ENCODE measurements around the gene CSF3R. TPM values are rescaled to one million over a fixed set of nuclear protein-coding genes. Genes with fewer than 3 reads are reported as not detected.
A peak's percentile ranks its signal among the peaks of the same experiment; 100 is the strongest.

Gene CSF3R
- total and polyA plus RNA-seq, 2 of the 4 experiments (the other 2 are of a cell fraction): not detected

- DNase-seq: peak; percentile 95
- Histone ChIP-seq H3K23ac (ENCODE audit: low read depth, low read length) (peak within 1 kb of the TSS; percentile 69), H3K27me3 (ENCODE audit: control insufficient read depth, insufficient read depth, low read length) (no peaks in the 10 kb centered on the region), H2AK9ac (replicated peaks; ENCODE audit: low read depth, low read length, poor library complexity) (peak within 1 kb of the TSS; percentile 95), H3K9ac (ENCODE audit: low read depth, low read length) (peak within 1 kb of the TSS; percentile 88), H3K4me1 (ENCODE audit: control insufficient read depth, insufficient read depth, low read length) (peaks cover 2% of the 10 kb centered on the region; the same call in 1 of the 2 replicates), H4K8ac (ENCODE audit: low read depth in 2 of 2, low read length in 2 of 2) (peak within 1 kb of the TSS; percentile 92 to 99), H3K36me3 (ENCODE audit: control insufficient read depth, insufficient read depth, low read length) (peaks cover 6% of the 10 kb centered on the region), H2AK5ac (ENCODE audit: low read depth, low read length) (peak within 1 kb of the TSS; percentile 32), H3K4me2 (ENCODE audit: low read depth, low read length) (peak within 1 kb of the TSS; percentile 89), H4K5ac (ENCODE audit: low read depth, low read length) (peak within 1 kb of the TSS; percentile 94), H3K14ac (replicated peaks; ENCODE audit: low read depth, low read length) (peak within 1 kb of the TSS; percentile 83), H3K79me1 (ENCODE audit: low read depth in 1 of 2, low read length in 2 of 2) (peaks cover 0 to 11% of the 10 kb centered on the region in 2 experiments; a peak in 2 of 4 replicates), H2BK20ac (ENCODE audit: low read depth, low read length) (no peak within 1 kb of the TSS), H3K4ac (ENCODE audit: low read depth, low read length) (peak within 1 kb of the TSS; percentile 88), H2BK15ac (ENCODE audit: low read depth, low read length) (0 out of 3 replicates have a peak within 1 kb of the TSS, but pooled peaks have one; percentile 27), H2BK5ac (ENCODE audit: low read depth, low read length, poor library complexity, severe bottlenecking) (peak within 1 kb of the TSS; percentile 75), H4K20me1 (ENCODE audit: insufficient read depth, low read length) (no peaks in the 10 kb centered on the region), H4K91ac (ENCODE audit: insufficient read depth, low read depth, low read length) (peak within 1 kb of the TSS; percentile 18), H2AFZ (replicated peaks; ENCODE audit: low read length, poor library complexity) (peak within 1 kb of the TSS; percentile 100), H3K9me1 (ENCODE audit: insufficient read depth, low read length) (no peaks in the 10 kb centered on the region), H3K4me3 (ENCODE audit: insufficient read depth, low read depth, low read length) (peak within 1 kb of the TSS; percentile 72), H3K56ac (ENCODE audit: extremely low read depth, insufficient read depth, low read length) (peak within 1 kb of the TSS; percentile 83), H3K27ac (ENCODE audit: insufficient read depth, low read length) (peak within 1 kb of the TSS; percentile 81), H3K9me3 (ENCODE audit: control insufficient read depth, insufficient read depth, low read length) (no peaks in the 10 kb centered on the region), H3K18ac (ENCODE audit: low read depth, low read length) (peak within 1 kb of the TSS; percentile 6; the same call in 1 of the 2 replicates), H2BK120ac (ENCODE audit: low read depth, low read length) (0 out of 2 replicates have a peak within 1 kb of the TSS, but pooled peaks have one; percentile 8)
- intact Hi-C loops (cut with micrococcal nuclease): no loop called here
- WGBS, 2 experiments (ENCODE audit: extremely low coverage in 2 of 2, insufficient read length in 1 of 2): 0% methylated on average over 23 of the region's 48 CpGs; no CpG with 5 or more reads in 1 of the 2 experiments
- in situ Hi-C loops (cut with MboI; ENCODE audit: low sequenced_read_pairs): loop anchor here (25.0 kb wide), 1 partner anchor 1562 kb away; the partner anchor contains the start of genes FHL3 and UTP11
- BruUV-seq (replicated peaks): no TSS peak
- ChIA-PET POLR2A (ENCODE audit: unreplicated experiment) (no interaction called here), CTCF (interaction anchor here (0.9 to 2.0 kb wide), 2 partner anchors 10 to 31 kb away, joined by 3 to 4 read pairs; no protein-coding TSS in a partner anchor)
- TF ChIP-seq MXI1 (IDR thresholded peaks at IDR 0.05; ENCODE audit: borderline replicate concordance, low read depth, low read length) (peak; percentile 81), MAZ (IDR thresholded peaks at IDR 0.05; ENCODE audit: borderline replicate concordance, low read depth, low read length) (peak; percentile 49; the same call in 1 of the 2 replicates), NFE2L2 (IDR thresholded peaks at IDR 0.05; ENCODE audit: low read depth, low read length) (no peak), BHLHE40 (IDR thresholded peaks at IDR 0.05; ENCODE audit: low read depth, low read length) (no peak), CEBPB (IDR thresholded peaks at IDR 0.05; ENCODE audit: low read depth, low read length) (peak; percentile 85), POLR2A (IDR thresholded peaks at IDR 0.05; ENCODE audit: low read depth, low read length) (peak; percentile 93), FOS (IDR thresholded peaks at IDR 0.05; ENCODE audit: low read depth, low read length) (peak; percentile 30; the same call in 1 of the 2 replicates)
- ATAC-seq (ENCODE audit: low read depth): peak; percentile 99
- dilution Hi-C loops (cut with HindIII; ENCODE audit: low sequenced_read_pairs, unreplicated experiment): no loop called here
Observed at GRCh38 chr1:36450270-36450918, 32.3 kb downstream of the CSF3R start, which contains the start of gene OSCP1. Gene OSCP1, minus strand, starts transcription at chr1:36450451. Its CDS starts 82 bp downstream, at chr1:36450369.

Data from IMR-90 (cell line).